Activated CD8-positive, alpha-beta memory T cell treated with anti-CD3 and anti-CD28 coated beads, Interleukin-2, amount 50 U/mL, for 1 hour (primary cell): ENCODE data around the gene COL4A4.

ENCODE experiments used
- DNase-seq: peaks from one replicate; pipeline ENCODE4 v3.0.0-alpha.2; 2020; ENCODE audit errors: extremely low read depth

The COL4A4 gene

DNA sequence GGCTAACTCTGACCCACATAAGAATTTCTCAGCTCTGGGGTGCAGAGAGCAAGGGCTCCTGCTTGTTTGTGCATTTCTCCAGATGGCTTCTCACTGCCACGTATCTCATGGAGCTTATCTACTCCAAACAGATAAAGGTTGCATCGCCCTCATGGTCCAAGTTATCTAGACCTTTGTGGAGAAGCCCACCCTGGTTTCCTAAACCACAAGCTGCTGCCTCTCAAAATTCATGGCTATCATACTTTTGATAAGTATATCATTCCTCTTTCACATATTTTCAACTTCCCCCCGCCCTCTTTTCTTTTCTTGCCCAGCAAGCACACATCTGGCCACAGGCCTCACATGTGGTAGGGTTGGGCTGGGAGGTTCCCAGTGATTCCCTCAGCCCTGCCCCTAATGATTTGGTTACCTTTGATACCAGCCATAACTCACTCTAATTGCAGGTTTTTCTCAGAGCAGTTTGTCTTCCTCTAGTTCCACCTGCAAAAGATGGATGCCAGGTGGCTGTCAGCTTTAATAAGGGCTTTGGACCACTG, 182.1 kb downstream of the COL4A4 start:
- no peak for DNase-seq

DNA sequence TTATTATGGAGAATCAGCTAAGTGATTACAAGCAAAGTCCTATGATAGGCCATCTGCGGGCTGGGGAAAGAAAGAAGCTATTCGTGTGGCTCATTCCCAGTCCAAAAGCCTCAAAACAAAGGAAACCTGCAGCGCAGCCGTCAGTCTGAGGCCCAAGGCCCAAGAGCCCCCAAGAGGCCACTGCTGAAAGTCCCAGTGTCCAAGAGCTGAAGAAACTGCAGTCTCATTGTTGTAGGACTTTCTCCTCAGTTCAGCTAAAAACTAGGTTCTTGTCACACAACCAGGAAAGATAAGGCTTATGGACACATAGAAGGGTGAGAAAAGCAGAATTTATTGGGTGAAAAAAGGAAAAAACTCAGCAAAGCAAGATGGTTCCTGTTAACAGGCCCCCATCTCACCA, 185.0 kb downstream of the COL4A4 start:
- no peak for DNase-seq

DNA sequence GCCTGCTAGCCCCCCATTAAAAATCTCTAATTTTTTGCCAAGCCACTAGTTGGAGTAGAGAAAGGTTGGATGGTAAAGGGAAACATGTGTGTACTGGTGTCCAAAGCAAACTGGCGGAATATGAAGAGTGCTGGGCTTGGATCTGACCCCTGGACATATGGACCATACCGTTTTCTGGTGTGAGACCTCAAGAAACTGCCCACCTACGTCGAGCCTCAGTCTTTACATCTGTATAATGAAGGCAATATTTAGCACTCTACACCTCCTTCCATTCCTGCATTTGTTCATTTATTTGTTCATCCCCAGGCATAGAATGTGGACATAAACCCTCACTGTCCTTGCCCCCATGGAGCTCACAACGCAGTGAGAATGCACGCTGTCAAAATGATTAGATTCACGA, 185.7 kb downstream of the COL4A4 start:
- no peak for DNase-seq

DNA sequence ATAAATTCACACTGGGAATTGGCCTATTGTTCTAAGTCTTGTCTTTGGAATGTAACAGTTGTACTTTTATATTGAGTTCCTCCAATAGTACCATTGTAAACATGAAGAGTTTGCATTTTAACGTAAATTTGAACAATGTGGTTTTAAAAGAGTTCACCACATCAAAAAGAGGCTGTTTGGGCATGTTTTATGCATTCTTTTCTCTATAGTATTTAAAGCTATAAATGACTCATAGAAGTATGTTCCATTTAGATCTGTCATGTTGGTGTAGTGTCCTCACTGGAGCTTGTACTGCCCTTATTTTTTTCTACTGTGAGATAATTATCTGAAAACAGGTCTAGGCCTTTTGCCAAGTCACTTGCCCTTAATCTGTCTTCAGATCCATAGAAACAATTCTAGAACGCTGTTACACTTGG, 186.2 kb downstream of the COL4A4 start:
- DNase-seq: no peak

DNA sequence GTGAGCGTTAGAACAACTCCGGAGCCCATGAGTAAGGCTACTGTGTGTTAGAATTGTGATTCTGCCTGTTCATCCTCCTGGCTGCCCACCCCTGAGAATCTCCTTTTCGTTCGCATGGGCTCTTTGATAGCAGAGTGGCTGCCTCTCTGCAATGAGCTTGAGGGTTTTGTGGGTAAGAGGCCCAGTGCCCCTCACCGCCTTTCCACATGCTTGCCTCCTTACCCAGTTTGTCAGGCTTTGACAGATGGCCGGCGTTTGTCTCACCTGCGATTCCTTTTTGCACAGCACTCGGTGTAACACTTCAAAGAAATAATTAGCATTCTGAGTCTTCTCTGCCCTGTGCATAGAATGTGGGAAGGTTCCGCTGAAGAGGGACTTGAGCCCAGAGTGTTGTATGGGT, 190.2 kb downstream of the COL4A4 start:
- DNase-seq: no peak

DNA sequence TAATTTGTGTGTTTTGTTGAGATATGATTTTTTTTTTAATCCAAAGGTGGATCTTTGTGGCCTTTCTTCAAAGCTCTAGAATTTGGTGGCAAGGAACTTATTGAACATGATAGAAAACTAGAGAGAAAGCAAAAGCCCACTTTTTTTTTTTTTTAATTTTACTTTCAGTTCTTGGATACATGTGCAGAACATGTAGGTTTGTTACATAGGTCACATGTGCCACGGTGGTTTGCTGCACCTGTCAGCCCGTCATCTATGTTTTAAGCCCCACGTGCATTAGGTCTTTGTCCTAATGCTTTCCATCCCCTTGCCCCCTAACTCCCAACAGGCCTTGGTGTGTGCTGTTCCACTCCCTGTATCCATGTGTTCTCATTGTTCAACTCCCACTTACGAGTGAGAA, 192.2 kb downstream of the COL4A4 start:
- no peak for DNase-seq

DNA sequence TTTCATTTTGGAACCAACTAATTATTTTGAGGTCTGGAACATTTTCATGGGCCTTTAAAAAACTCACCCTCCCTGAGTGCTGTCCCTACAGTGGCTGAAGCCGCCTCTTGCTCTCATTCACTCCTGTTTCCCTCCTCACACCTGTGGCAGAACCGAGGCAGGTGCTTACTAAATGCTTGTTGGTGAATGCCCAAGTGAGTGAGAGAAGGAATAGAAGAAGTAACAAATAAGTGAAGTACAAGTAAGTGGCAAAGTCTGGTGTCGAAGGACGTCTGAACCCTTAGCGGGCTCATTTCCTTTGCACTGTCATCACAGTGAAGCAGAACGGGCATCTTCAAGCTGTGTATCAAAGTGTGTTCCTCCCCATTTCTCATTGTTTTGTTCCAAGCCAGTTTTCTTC, 192.9 kb downstream of the COL4A4 start:
- no peak for DNase-seq

DNA sequence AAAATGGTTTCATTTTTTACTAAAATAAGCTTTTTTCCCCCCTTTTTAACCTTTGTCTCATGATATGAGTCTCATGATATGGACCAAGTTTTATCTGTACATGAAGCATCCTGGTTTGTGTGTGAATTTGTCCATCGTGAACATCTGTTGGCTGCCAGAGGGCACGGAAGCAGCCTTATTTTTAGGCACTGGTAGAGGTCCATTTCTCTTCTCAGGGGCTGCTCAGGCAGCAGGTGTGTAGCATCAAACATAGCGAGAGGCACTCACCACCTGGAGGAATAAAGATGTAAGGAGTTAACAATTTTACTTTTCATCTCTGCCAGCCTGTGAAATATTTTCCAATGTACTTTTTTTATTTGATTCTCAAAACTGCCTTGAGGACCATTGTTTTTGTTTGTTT, 193.6 kb downstream of the COL4A4 start:
- no peak for DNase-seq

DNA sequence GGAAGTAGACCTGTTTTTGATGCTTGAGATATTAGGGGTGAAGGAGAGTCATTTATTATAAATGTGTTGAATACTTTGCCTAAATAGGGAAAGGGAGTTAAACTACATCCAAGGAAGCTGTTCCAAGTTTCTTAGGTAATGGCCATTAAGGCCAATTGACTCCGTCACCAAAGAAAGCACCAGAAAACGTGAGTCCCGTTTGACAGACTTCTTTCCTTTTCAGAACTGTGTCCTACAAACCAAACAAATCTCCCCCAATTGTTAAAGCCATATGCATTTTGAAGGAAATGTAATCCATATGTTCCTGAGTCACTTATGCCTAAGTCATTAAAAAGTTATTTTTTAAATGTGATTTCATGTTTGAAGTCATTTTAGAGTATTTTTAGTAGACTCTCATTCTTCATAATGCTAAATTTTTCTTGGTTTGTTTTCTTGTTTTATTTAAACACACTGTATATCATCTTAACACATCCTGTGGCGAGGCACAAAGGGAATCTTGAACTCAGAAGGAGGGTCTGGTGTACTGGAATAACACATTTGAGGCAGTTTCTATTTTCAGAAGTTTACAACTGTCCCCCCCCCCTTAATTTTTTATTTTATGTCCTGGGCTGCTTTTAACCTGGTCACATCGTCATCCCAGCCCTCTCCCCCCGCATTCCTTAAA, 194.5 kb downstream of the COL4A4 start:
- no peak for DNase-seq

DNA sequence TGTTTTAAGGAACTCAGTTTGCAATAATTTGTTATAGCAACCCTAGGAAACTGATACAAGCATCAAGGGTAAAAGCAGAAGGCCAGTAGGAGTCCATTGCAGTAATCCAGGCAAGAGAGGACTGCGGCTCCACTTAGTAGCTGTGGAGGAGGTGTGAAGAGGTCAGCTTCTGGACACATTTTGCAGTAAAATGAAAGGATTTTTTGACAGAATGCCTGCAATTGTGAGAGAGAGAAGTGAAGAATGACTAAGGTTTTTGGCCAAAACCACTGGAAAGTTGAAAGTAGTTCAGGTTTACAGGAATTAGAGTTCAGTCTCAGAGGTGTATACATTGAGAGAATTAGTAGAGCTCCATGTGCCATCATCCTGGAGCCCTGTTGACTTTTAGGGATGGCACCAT, 198.6 kb downstream of the COL4A4 start:
- no peak for DNase-seq

DNA sequence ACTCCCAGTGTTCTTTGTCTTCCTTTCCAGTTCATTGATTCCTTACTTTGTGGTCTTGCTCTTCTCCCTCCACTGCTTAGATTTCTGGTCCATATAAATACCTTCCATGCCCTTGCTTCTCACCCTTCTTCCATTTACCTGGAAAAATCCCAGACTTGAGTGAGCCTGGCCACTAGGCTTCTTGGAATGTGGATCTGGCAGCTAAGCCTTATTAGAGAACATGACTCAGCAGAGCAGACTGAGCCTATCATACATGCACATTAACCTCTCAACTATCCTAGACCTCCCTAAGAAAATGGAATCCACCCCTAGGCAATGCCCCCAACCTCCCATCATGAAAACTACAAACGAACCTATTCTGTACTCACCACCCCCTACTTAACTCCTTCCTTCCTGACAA, 200.5 kb downstream of the COL4A4 start:
- no peak for DNase-seq

DNA sequence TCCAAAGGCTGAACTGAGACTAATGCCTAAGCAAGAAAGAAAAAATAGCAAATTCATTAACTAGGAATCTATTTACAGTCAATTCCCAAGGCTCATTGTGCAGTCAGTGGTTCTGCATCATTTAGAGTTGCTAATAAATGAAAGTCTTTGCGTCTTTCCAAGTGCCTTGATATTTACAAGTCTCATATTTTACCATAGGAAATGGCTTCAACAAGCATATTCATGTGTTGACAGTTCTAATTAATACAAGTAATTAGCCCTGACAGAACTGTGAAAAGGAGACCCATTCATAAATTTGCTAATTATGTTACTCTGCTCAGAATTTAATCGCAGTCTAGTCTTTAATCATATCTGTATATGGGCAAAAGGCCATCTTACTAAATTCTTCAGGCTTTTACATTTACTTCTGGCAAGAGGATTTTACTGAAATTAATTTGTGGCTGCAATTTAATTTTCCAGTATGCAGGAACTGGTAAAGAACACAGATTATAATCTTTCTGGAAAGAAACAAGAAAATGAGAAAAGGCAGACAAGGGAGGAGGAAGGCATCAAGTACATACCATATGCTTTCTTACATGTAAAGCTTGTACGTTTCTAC, 201.7 kb downstream of the COL4A4 start:
- no peak for DNase-seq

DNA sequence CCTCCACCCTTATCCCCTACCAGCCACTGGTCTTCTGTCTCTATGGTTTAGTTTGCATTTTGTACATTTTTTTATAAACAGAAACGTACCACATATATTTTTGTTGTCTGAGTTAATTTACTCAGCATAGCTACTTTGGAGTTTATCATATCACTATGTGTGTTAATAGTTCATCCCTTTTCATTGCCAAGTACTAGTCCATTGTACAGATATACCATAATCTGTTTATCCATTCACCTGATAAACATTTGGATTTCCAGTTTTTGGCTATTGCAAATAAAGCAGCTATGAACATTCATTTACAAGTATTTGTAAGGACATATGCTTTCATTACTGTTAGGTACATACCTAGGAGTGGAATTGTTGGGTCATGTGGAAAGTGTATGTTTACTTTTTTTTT, 204.6 kb downstream of the COL4A4 start:
- no peak for DNase-seq

DNA sequence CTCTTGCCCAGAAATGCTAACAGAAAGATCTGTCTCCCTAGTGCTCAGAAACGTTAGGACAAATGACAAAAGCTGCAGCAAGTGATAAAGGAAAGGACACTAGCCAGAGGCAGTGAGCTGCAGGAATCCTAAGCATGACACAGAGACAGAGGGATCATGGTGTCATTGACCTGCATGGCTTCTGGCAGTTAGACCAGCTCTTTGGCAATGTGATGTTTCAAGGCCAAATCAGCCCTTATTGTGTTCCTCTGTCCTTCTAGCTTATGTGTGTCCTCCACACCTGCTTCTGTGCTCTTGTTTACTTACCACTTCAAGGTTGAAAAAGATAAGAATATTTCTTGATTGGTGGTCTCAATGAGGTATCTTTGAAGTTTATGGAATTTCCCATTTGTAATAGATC, 207.3 kb downstream of the COL4A4 start:
- no peak for DNase-seq

DNA sequence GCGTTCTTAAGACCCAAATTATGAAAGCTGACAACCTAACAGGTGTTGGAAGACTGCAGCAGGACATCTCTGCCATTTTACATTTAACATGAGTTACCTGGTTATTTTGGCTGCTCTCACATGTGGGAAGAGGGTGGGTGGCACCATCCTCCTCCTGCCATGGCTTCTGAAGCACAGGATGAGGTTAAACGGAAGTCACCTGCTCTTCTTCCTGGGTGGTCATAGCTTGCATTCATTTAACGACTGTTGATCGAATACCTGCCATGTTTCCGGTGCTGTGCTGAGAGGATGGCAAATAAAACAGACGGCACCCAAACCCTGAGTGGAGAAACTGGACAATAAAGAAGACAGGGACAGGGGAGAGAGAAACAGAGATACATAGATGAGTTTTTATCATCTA, 210.2 kb downstream of the COL4A4 start:
- no peak for DNase-seq

DNA sequence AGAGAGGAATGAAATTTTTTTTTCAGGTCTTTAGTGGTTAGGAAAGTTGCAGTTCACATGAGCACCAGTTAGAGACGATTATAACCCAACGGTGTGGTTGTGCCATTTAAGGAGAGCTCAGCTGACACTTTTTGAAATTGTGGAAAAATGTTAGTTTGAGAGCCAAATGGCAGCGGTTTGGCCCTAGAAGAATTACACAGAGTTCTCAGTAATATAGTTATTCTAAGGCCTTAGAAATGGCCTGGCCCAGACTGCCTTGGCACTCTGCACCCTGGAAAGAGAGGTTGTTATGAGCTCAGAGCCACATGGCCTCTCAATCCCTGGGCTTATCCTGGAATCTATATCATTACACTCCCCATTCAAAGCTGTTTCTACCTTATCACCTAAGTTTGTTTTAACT, 210.8 kb downstream of the COL4A4 start:
- no peak for DNase-seq
